H9 (cell line): ENCODE data around the gene SGSM2. TPM values are rescaled to one million over a fixed set of nuclear protein-coding genes. Genes with fewer than 3 reads are reported as not detected.

Experiments
- DNase-seq: peaks from one replicate; pipeline ENCODE4 v3.0.0-alpha.2; 2017
- H2AFZ ChIP-seq: one replicate; pipeline ENCODE4 v1.6.1; 2013; ENCODE audit warnings: mild to moderate bottlenecking, low read length, control low read depth, moderate library complexity
- H2AK5ac ChIP-seq: 2 replicates; pipeline ENCODE4 v1.6.1; 2013; ENCODE audit warnings: low read length, control low read depth, mixed read lengths; ENCODE audit not compliant: insufficient read length
- H2BK120ac ChIP-seq: one replicate; pipeline ENCODE4 v1.6.1; 2013; ENCODE audit warnings: low read depth, mild to moderate bottlenecking, low read length, control low read depth, inconsistent platforms; ENCODE audit not compliant: poor library complexity, severe bottlenecking
- H2BK12ac ChIP-seq: 2 replicates; pipeline ENCODE4 v1.6.1; 2013; ENCODE audit warnings: low read length, control low read depth, mixed read lengths, low read depth; ENCODE audit not compliant: insufficient read length
- H2BK15ac ChIP-seq: 2 replicates; pipeline ENCODE4 v1.6.1; 2013; ENCODE audit warnings: low read depth, low read length, control low read depth
- H2BK20ac ChIP-seq: one replicate; pipeline ENCODE4 v1.6.1; 2013; ENCODE audit warnings: low read depth, mild to moderate bottlenecking, low read length, control low read depth, inconsistent platforms; ENCODE audit not compliant: poor library complexity, severe bottlenecking
- H2BK5ac ChIP-seq: 2 replicates; pipeline ENCODE4 v1.6.1; 2013; ENCODE audit warnings: low read length, control low read depth, mixed read lengths; ENCODE audit not compliant: insufficient read length
- H3K14ac ChIP-seq: 2 replicates; pipeline ENCODE4 v1.6.1; 2013; ENCODE audit warnings: low read length, control low read depth; ENCODE audit not compliant: insufficient read depth
- H3K18ac ChIP-seq: 2 replicates; pipeline ENCODE4 v1.6.1; 2013; ENCODE audit warnings: low read depth, mild to moderate bottlenecking, mixed read lengths, low read length, control low read depth; ENCODE audit not compliant: insufficient read length
- H3K23ac ChIP-seq: 2 replicates; pipeline ENCODE4 v1.6.1; 2013; ENCODE audit warnings: low read length, control low read depth, mixed read lengths, low read depth; ENCODE audit not compliant: insufficient read length
- H3K23me2 ChIP-seq: 2 replicates; pipeline ENCODE4 v1.6.1; 2013; ENCODE audit warnings: low read depth, mild to moderate bottlenecking, mixed read lengths, low read length, control low read depth; ENCODE audit not compliant: insufficient read length, poor library complexity, severe bottlenecking
- H3K27ac ChIP-seq: 2 replicates; pipeline ENCODE4 v1.5.1; 2013; ENCODE audit warnings: low read length, control low read depth, mixed read lengths, low read depth; ENCODE audit not compliant: insufficient read length
- H3K27me3 ChIP-seq: 2 replicates; pipeline ENCODE4 v1.6.1; 2013; ENCODE audit warnings: low read length, control low read depth, inconsistent platforms; ENCODE audit not compliant: insufficient read depth
- H3K4ac ChIP-seq: 2 replicates; pipeline ENCODE4 v1.6.1; 2013; ENCODE audit warnings: low read depth, mild to moderate bottlenecking, control low read depth, inconsistent platforms, low read length, moderate library complexity
- H3K4me1 ChIP-seq: 2 replicates; pipeline ENCODE4 v1.6.1; 2013; ENCODE audit warnings: low read length, control low read depth, inconsistent platforms; ENCODE audit not compliant: insufficient read depth
- H3K4me2 ChIP-seq: 2 replicates; pipeline ENCODE4 v1.6.1; 2013; ENCODE audit warnings: low read length, control low read depth, mixed read lengths; ENCODE audit not compliant: insufficient read length, insufficient read depth
- H3K56ac ChIP-seq: 2 replicates; pipeline ENCODE4 v1.6.1; 2013; ENCODE audit warnings: low read depth, mild to moderate bottlenecking, mixed read lengths, low read length, control low read depth; ENCODE audit not compliant: insufficient read length
- H3K79me1 ChIP-seq: 2 replicates; pipeline ENCODE4 v1.6.1; 2013; ENCODE audit warnings: low read depth, mild to moderate bottlenecking, moderate library complexity, low read length, control low read depth, inconsistent platforms; ENCODE audit not compliant: insufficient read depth, poor library complexity, severe bottlenecking
- H3K79me2 ChIP-seq: 2 replicates; pipeline ENCODE4 v1.6.1; 2013; ENCODE audit warnings: low read length, control low read depth, inconsistent platforms; ENCODE audit not compliant: insufficient read depth
- H3K9ac ChIP-seq: 2 replicates; pipeline ENCODE4 v1.6.1; 2013; ENCODE audit warnings: low read length, control low read depth, mixed read lengths; ENCODE audit not compliant: insufficient read length; ENCODE audit errors: extremely low read depth
- H3K9me3 ChIP-seq: one replicate; pipeline ENCODE4 v1.6.1; 2013; ENCODE audit warnings: low read depth, low read length, inconsistent platforms; ENCODE audit not compliant: control insufficient read depth
- H3T11ph ChIP-seq: one replicate; pipeline ENCODE4 v1.6.1; 2013; ENCODE audit warnings: mild to moderate bottlenecking, low read length, control low read depth, inconsistent platforms
- H4K20me1 ChIP-seq: one replicate; pipeline ENCODE4 v1.6.1; 2013; ENCODE audit not compliant: control insufficient read depth, insufficient read length, insufficient read depth
- H4K5ac ChIP-seq: 2 replicates; pipeline ENCODE4 v1.6.1; 2013; ENCODE audit warnings: low read depth, mild to moderate bottlenecking, mixed read lengths, low read length, control low read depth; ENCODE audit not compliant: insufficient read length
- H4K8ac ChIP-seq: replicated peaks from 2 replicates; pipeline ENCODE4 v1.6.1; 2013; ENCODE audit warnings: low read length, control low read depth, mixed read lengths, low read depth; ENCODE audit not compliant: insufficient read length
- H4K91ac ChIP-seq: 2 replicates; pipeline ENCODE4 v1.6.1; 2013; ENCODE audit warnings: low read depth, mild to moderate bottlenecking, moderate library complexity, mixed read lengths, low read length, control low read depth; ENCODE audit not compliant: insufficient read length
- H3K27ac Mint-ChIP-seq, 3 experiments: 2 replicates in 2 of 3; 3 replicates in 1 of 3; pipeline ENCODE4 v1.8.0; 2020 to 2021; ENCODE audit warnings: mixed read lengths in 3 of 3, mild to moderate bottlenecking in 1 of 3, moderate library complexity in 1 of 3
- H3K27me3 Mint-ChIP-seq: 2 replicates; pipeline ENCODE4 v1.8.0; 2021; ENCODE audit warnings: low read depth, mild to moderate bottlenecking, moderate library complexity, mixed read lengths
- H3K36me3 Mint-ChIP-seq, 3 experiments: 2 replicates in 2 of 3; 3 replicates in 1 of 3; pipeline ENCODE4 v1.8.0; 2020 to 2021; ENCODE audit warnings: low read depth in 3 of 3, mixed read lengths in 3 of 3; ENCODE audit not compliant: insufficient read depth in 1 of 3
- H3K4me1 Mint-ChIP-seq, 2 experiments: 2 replicates each; pipeline ENCODE4 v1.8.0; 2020; ENCODE audit warnings: mixed read lengths in 2 of 2
- H3K4me3 Mint-ChIP-seq, 2 experiments: 2 replicates in 1 of 2; 3 replicates in 1 of 2; pipeline ENCODE4 v1.8.0; 2020 to 2021; ENCODE audit warnings: mild to moderate bottlenecking in 2 of 2, mixed read lengths in 2 of 2, moderate library complexity in 1 of 2
- H3K9me3 Mint-ChIP-seq, 2 experiments: 2 replicates in 1 of 2; 3 replicates in 1 of 2; pipeline ENCODE4 v1.8.0; 2020; ENCODE audit warnings: mild to moderate bottlenecking in 2 of 2, mixed read lengths in 2 of 2, moderate library complexity in 1 of 2
- WGBS: extraction: QIAGEN DNeasy Blood & Tissue Kit; methylation state at CpG from one replicate; pipeline ENCODE4 v1.1.7; 2013; ENCODE audit warnings: missing lambda C conversion rate, low lambda C conversion rate, mixed read lengths; ENCODE audit not compliant: insufficient read length; ENCODE audit errors: extremely low coverage; 5-methylcytosine and 5-hydroxymethylcytosine counted together
- total RNA-seq: library from RNA; stranded (reverse); gene quantifications from 2 replicates; pipeline ENCODE4 v1.2.1, GENCODE V29; 2021
- TF ChIP-seq, protein P1 (sequence below): fragments of 200-600 bp; sonication (generic); conservative IDR thresholded peaks from 3 replicates; pipeline ENCODE4 v1.8.0; 2021; ENCODE audit warnings: antibody characterized with exemption, mild to moderate bottlenecking

SGSM2 gene
- total RNA-seq, 1 experiment from 2014 or later: 45.6 TPM

DNA sequence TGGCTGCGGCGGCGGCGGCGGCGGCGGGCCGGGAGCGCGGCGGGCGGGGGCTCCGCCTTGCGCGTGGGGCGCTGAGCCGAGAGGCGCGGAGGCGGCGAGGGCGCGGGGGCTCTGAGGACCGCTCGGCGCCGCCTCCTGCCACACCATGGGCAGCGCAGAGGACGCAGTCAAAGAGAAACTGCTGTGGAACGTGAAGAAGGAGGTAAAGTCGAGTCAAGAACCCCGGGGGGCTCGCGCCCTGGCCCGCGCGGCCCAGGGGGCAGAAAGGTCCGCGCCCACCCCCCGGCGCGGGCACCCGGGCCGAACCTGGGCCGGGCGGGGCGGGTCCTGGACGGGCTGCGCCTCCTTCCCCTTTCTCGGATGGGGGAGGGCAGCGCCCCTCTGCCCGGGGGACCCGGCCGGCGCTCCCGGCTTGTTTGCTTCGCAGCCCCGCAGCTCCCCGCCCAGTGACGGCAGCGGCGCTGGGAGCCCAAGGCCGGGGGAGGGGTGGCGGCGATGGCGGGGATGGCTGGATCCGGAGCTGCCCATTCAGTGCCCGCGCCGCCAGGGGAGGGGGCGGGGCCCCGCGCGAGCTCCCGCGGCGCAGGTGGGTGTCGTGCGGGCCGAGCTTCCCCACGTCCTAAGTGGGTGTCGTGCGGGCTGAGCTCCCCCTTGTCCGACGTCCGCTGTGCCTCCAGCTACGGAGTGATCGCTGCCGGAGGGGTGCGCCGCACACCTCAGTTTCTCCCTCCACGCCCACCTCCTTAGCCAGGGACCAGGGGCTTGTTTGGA is 428 bp downstream of the SGSM2 start:
- H3K23ac ChIP-seq: no peak overlapping the region
- H4K20me1 ChIP-seq: peaks cover 2% of the 10 kb centered on the region
- no peak overlapping the region for H3T11ph ChIP-seq
- H2BK5ac ChIP-seq: no peak overlapping the region
- H4K91ac ChIP-seq: no peak overlapping the region
- no peak overlapping the region for H3K9ac ChIP-seq
- H3K14ac ChIP-seq: no peak overlapping the region
- H3K4me2 ChIP-seq: peak overlapping the region; percentile 64
- WGBS: no CpG with 5 or more reads among the region's 92 CpGs
- H2BK12ac ChIP-seq: no peak overlapping the region
- no peak overlapping the region for H2BK120ac ChIP-seq
- peaks cover 6% of the 10 kb centered on the region; the same call in 1 of the 2 replicates for H3K79me2 ChIP-seq
- no peak overlapping the region for H3K56ac ChIP-seq
- peaks cover 3% of the 10 kb centered on the region; the same call in 1 of the 2 replicates for H3K4me1 ChIP-seq
- DNase-seq: peak; percentile 70
- peak overlapping the region; percentile 73 to 84 for H3K4me3 Mint-ChIP-seq
- H2BK20ac ChIP-seq: no peak overlapping the region
- no peak overlapping the region for H4K8ac ChIP-seq
- TF ChIP-seq, protein P1, sequence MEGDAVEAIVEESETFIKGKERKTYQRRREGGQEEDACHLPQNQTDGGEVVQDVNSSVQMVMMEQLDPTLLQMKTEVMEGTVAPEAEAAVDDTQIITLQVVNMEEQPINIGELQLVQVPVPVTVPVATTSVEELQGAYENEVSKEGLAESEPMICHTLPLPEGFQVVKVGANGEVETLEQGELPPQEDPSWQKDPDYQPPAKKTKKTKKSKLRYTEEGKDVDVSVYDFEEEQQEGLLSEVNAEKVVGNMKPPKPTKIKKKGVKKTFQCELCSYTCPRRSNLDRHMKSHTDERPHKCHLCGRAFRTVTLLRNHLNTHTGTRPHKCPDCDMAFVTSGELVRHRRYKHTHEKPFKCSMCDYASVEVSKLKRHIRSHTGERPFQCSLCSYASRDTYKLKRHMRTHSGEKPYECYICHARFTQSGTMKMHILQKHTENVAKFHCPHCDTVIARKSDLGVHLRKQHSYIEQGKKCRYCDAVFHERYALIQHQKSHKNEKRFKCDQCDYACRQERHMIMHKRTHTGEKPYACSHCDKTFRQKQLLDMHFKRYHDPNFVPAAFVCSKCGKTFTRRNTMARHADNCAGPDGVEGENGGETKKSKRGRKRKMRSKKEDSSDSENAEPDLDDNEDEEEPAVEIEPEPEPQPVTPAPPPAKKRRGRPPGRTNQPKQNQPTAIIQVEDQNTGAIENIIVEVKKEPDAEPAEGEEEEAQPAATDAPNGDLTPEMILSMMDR: no peak
- H2BK15ac ChIP-seq: no peak overlapping the region
- no peaks in the 10 kb centered on the region for H3K79me1 ChIP-seq
- peaks cover 2 to 11% of the 10 kb centered on the region in 2 experiments; a peak in 3 of 4 replicates for H3K4me1 Mint-ChIP-seq
- no peak overlapping the region for H3K27ac ChIP-seq
- no peaks in the 10 kb centered on the region for H3K9me3 ChIP-seq
- H4K5ac ChIP-seq: no peak overlapping the region
- peaks cover 6 to 21% (median 7%) of the 10 kb centered on the region in 3 experiments; a peak in 6 of 7 replicates for H3K36me3 Mint-ChIP-seq
- H3K27me3 Mint-ChIP-seq: no peaks in the 10 kb centered on the region
- H3K23me2 ChIP-seq: peaks cover 12% of the 10 kb centered on the region
- H3K27ac Mint-ChIP-seq: peak overlapping the region in 1 of 3 experiments; percentile 82; a peak in 1 of 7 replicates
- H2AFZ ChIP-seq: no peak overlapping the region
- no peaks in the 10 kb centered on the region for H3K27me3 ChIP-seq
- no peak overlapping the region for H3K18ac ChIP-seq
- no peaks in the 10 kb centered on the region for H3K9me3 Mint-ChIP-seq
- H2AK5ac ChIP-seq: no peak overlapping the region
- H3K4ac ChIP-seq: no peak overlapping the region
